Tibial nerve (tissue), 4 donors: ENCODE results near the gene PRICKLE1. TPM values are rescaled to one million over a fixed set of nuclear protein-coding genes. Genes with fewer than 3 reads are reported as not detected.
A peak's percentile ranks its signal among the peaks of the same experiment; 100 is the strongest.

Experiments
- DNase-seq, 2 donors: peaks; one replicate each; pipeline ENCODE4 v3.0.0-alpha.2; 2019; ENCODE audit warnings: low spot score in 2 of 2
- H3K27ac ChIP-seq, 4 donors: fragments of 200-600 bp; sonication (generic) in 3 of 4; one replicate each; pipeline ENCODE4 v1.5.1; 2017 to 2019; ENCODE audit warnings: mild to moderate bottlenecking in 1 of 4
- H3K27me3 ChIP-seq, 2 donors: fragments of 200-600 bp; sonication (generic) in 1 of 2; one replicate each; pipeline versions ENCODE4 v1.5.1 to v1.6.0; 2017 to 2019
- H3K36me3 ChIP-seq, 3 donors: fragments of 200-600 bp; sonication (generic); one replicate each; pipeline ENCODE4 v1.5.1; 2018 to 2019
- H3K4me1 ChIP-seq, 4 donors: fragments of 200-600 bp; sonication (generic) in 3 of 4; one replicate each; pipeline ENCODE4 v1.5.1; 2017 to 2019
- H3K4me3 ChIP-seq, 4 donors: fragments of 200-600 bp; sonication (generic) in 3 of 4; one replicate each; pipeline ENCODE4 v1.5.1; 2017 to 2019; ENCODE audit warnings: mild to moderate bottlenecking in 1 of 4, moderate library complexity in 1 of 4
- H3K9me3 ChIP-seq, 4 donors: fragments of 200-600 bp; sonication (generic) in 3 of 4; one replicate each; pipeline ENCODE4 v1.5.1; 2017 to 2019
- EP300 ChIP-seq, 2 donors: sonication (generic); formaldehyde crosslinking; IDR thresholded peaks; one replicate each; pipeline ENCODE4 v1.6.1; 2017; ENCODE audit warnings: antibody characterized with exemption in 2 of 2, mild to moderate bottlenecking in 1 of 2
- POLR2A ChIP-seq, 2 donors: fragments of 450-650 bp; IDR thresholded peaks; one replicate each; pipeline ENCODE4 v1.6.1; 2017; ENCODE audit warnings: antibody characterized with exemption in 2 of 2, mild to moderate bottlenecking in 2 of 2, moderate library complexity in 2 of 2
- WGBS, 2 donors: methylation state at CpG; one replicate each; pipeline ENCODE4 v1.1.5; 2018; 5-methylcytosine and 5-hydroxymethylcytosine counted together
- total RNA-seq, 4 donors: library from RNA; depleted of rRNA; stranded (reverse); fragments of >200 nt; gene quantifications; one replicate each; pipeline ENCODE4 v1.1.0, GENCODE V29; 2016
- TF ChIP-seq, protein P1 (sequence below), 5 experiments: fragments of 200-600 bp in 3 of 5; fragments of 450-650 bp in 2 of 5; sonication (generic) in 3 of 5; IDR thresholded peaks; one replicate each; pipeline ENCODE4 v1.5.1; 2016 to 2019; ENCODE audit warnings: antibody characterized with exemption in 5 of 5, mild to moderate bottlenecking in 3 of 5, moderate library complexity in 2 of 5

The PRICKLE1 gene
- total RNA-seq, 4 donors from 2014 or later = 21.6 to 51.7 (median 34.5) TPM

DNA sequence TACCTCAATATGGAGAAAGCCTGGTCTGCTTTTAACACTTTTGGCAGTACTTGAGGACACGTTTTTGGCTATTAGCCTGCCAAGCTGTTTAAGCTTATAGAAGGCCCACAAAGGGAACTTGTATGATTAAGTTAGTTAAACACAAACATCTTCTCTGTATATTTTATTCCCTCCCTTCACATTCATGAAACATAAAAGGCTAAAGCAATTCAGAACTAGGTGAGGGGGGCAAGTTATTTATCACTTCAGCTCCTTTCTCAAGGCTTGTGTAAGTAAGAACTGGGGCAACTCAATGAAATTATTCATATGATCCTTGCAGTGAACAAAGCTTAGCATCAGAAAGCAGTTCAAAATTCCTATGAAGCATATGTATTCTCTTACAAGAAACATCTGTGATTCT is 7.5 kb downstream of the PRICKLE1 start:
- Histone ChIP-seq H3K27ac (peak overlapping the region in 2 of 4 donors; percentile 42 to 58), H3K9me3 (no peaks in the 10 kb centered on the region), H3K27me3 (no peaks in the 10 kb centered on the region), H3K4me1 (peaks cover 0 to 57% (median 9%) of the 10 kb centered on the region in 4 donors), H3K36me3 (no peaks in the 10 kb centered on the region), H3K4me3 (no peak overlapping the region)
- 23 to 25% methylated on average over 1 of the region's 1 CpG for WGBS, 2 donors
- no peak for DNase-seq
- TF ChIP-seq, protein P1, sequence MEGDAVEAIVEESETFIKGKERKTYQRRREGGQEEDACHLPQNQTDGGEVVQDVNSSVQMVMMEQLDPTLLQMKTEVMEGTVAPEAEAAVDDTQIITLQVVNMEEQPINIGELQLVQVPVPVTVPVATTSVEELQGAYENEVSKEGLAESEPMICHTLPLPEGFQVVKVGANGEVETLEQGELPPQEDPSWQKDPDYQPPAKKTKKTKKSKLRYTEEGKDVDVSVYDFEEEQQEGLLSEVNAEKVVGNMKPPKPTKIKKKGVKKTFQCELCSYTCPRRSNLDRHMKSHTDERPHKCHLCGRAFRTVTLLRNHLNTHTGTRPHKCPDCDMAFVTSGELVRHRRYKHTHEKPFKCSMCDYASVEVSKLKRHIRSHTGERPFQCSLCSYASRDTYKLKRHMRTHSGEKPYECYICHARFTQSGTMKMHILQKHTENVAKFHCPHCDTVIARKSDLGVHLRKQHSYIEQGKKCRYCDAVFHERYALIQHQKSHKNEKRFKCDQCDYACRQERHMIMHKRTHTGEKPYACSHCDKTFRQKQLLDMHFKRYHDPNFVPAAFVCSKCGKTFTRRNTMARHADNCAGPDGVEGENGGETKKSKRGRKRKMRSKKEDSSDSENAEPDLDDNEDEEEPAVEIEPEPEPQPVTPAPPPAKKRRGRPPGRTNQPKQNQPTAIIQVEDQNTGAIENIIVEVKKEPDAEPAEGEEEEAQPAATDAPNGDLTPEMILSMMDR (IDR thresholded peaks at IDR 0.05) = no peak
- TF ChIP-seq POLR2A (IDR thresholded peaks at IDR 0.05) (no peak), EP300 (IDR thresholded peaks at IDR 0.05) (no peak)

DNA sequence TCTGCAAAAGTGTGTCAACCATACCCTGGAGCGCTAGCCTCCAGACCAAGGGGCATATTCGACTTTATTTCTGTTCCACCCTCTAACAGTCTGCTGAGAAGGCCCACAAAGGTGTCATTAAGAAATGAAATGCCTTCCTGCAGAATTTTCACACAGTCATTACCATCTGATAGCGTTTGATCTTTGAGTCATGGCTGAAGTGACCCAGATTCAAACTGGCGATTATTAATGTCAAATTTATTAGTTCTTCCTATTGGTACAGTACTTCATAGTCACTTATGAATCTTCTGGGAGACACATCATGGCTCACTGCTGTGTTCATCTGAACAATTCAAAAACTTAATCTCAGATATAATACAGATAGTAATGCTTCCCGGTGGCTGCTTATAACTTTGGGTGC is 13.2 kb downstream of the PRICKLE1 start:
- Histone ChIP-seq H3K4me1 (peaks cover 0 to 46% (median 0%) of the 10 kb centered on the region in 4 donors), H3K27me3 (no peaks in the 10 kb centered on the region), H3K36me3 (no peaks in the 10 kb centered on the region), H3K27ac (peak overlapping the region in 2 of 4 donors; percentile 35 to 64), H3K4me3 (no peak overlapping the region), H3K9me3 (no peaks in the 10 kb centered on the region)
- WGBS, 2 donors = 58 to 62% methylated on average over 5 of the region's 5 CpGs
- no peak for DNase-seq
- TF ChIP-seq POLR2A (IDR thresholded peaks at IDR 0.05) = no peak
- TF ChIP-seq EP300 (IDR thresholded peaks at IDR 0.05) = no peak
- TF ChIP-seq, protein P1 (IDR thresholded peaks at IDR 0.05) = no peak

GRCh38 chr12:42575717-42576116 is 13.8 kb downstream of the PRICKLE1 start:
- no peak for DNase-seq
- Histone ChIP-seq H3K9me3 (no peaks in the 10 kb centered on the region), H3K36me3 (no peaks in the 10 kb centered on the region), H3K4me3 (no peak overlapping the region), H3K4me1 (peaks cover 0 to 47% (median 0%) of the 10 kb centered on the region in 4 donors), H3K27me3 (no peaks in the 10 kb centered on the region), H3K27ac (peak overlapping the region in 2 of 4 donors; percentile 35 to 64)
- WGBS, 2 donors = 55 to 66% methylated on average over 1 of the region's 1 CpG
- TF ChIP-seq, protein P1 (IDR thresholded peaks at IDR 0.05) = no peak
- no peak for TF ChIP-seq EP300 (IDR thresholded peaks at IDR 0.05)
- no peak for TF ChIP-seq POLR2A (IDR thresholded peaks at IDR 0.05)

GRCh38 chr12:42574851-42575266 is 14.7 kb downstream of the PRICKLE1 start:
- Histone ChIP-seq H3K27ac (peak overlapping the region in 2 of 4 donors; percentile 35 to 64), H3K9me3 (no peaks in the 10 kb centered on the region), H3K4me1 (peaks cover 0 to 51% (median 0%) of the 10 kb centered on the region in 4 donors), H3K27me3 (no peaks in the 10 kb centered on the region), H3K36me3 (no peaks in the 10 kb centered on the region), H3K4me3 (no peak overlapping the region)
- DNase-seq = no peak
- TF ChIP-seq POLR2A (IDR thresholded peaks at IDR 0.05) (no peak), EP300 (IDR thresholded peaks at IDR 0.05) (no peak)
- TF ChIP-seq, protein P1 (IDR thresholded peaks at IDR 0.05) = no peak

- TF ChIP-seq, protein P1 (IDR thresholded peaks at IDR 0.05) = no peak
- no peaks in the 10 kb centered on the region for H3K9me3 ChIP-seq
- WGBS, 2 donors = 78 to 89% methylated on average over 2 of the region's 2 CpGs
- no peaks in the 10 kb centered on the region for H3K36me3 ChIP-seq
- peaks cover 0 to 42% (median 0%) of the 10 kb centered on the region in 4 donors for H3K4me1 ChIP-seq
- no peak for DNase-seq
- H3K27me3 ChIP-seq = no peaks in the 10 kb centered on the region
- H3K4me3 ChIP-seq = no peak overlapping the region
- H3K27ac ChIP-seq = peak overlapping the region in 2 of 4 donors; percentile 44 to 52
Measured at GRCh38 chr12:42571327-42572009, 18.1 kb downstream of the PRICKLE1 start.
